ENCODE data around the gene NUP214. TPM values are rescaled to one million over a fixed set of nuclear protein-coding genes. Genes with fewer than 3 reads are reported as not detected.
"Not testable (repeated sequence)": the region's sequence is repeated elsewhere in the genome, so short reads cannot be mapped to it uniquely, and the experiment has no call there.

Gene NUP214
- total RNA-seq, 1 donor = 16.4 TPM

- H3K4me3 ChIP-seq (ENCODE audit: low read depth, low read length) = no peak overlapping the region
- no peak for TF ChIP-seq CTCF (IDR thresholded peaks at IDR 0.05; ENCODE audit: insufficient read depth, low read depth, low read length)
- DNase-seq (ENCODE audit: low read depth) = no peak
These were observed 72.8 kb downstream of the NUP214 start for GRCh38 chr9:131198041-131198715.

GRCh38 chr9:131201856-131202255, 76.5 kb downstream of the NUP214 start:
- TF ChIP-seq CTCF (IDR thresholded peaks at IDR 0.05; ENCODE audit: insufficient read depth, low read depth, low read length) = no peak
- no peak overlapping the region for H3K4me3 ChIP-seq (ENCODE audit: low read depth, low read length)
- no peak for DNase-seq (ENCODE audit: low read depth)

- TF ChIP-seq CTCF (IDR thresholded peaks at IDR 0.05; ENCODE audit: insufficient read depth, low read depth, low read length) = peak; percentile 46
- DNase-seq (ENCODE audit: low read depth) = no peak
- no peak overlapping the region for H3K4me3 ChIP-seq (ENCODE audit: low read depth, low read length)
These were observed 78.2 kb downstream of the NUP214 start for GRCh38 chr9:131203431-131204218.

GRCh38 chr9:131204285-131204684, 78.9 kb downstream of the NUP214 start:
- H3K4me3 ChIP-seq (ENCODE audit: low read depth, low read length) = no peak overlapping the region
- no peak for DNase-seq (ENCODE audit: low read depth)
- TF ChIP-seq CTCF (IDR thresholded peaks at IDR 0.05; ENCODE audit: insufficient read depth, low read depth, low read length) = no peak

GRCh38 chr9:131206495-131206894, 81.1 kb downstream of the NUP214 start:
- H3K4me3 ChIP-seq (ENCODE audit: low read depth, low read length) = no peak overlapping the region
- no peak for DNase-seq (ENCODE audit: low read depth)
- no peak for TF ChIP-seq CTCF (IDR thresholded peaks at IDR 0.05; ENCODE audit: insufficient read depth, low read depth, low read length)

GRCh38 chr9:131211920-131212319, 86.5 kb downstream of the NUP214 start:
- DNase-seq (ENCODE audit: low read depth); H3K4me3 ChIP-seq (ENCODE audit: low read depth, low read length): not testable (repeated sequence)

GRCh38 chr9:131214286-131214856, 89.0 kb downstream of the NUP214 start:
- TF ChIP-seq CTCF (IDR thresholded peaks at IDR 0.05; ENCODE audit: insufficient read depth, low read depth, low read length) = no peak
- DNase-seq (ENCODE audit: low read depth) = no peak

More at GRCh38 chr9:131214286-131214856, 89.0 kb downstream of the NUP214 start:
- H3K4me3 ChIP-seq (ENCODE audit: low read depth, low read length) = no peak overlapping the region
